ENCODE measurements around the gene PIGN. TPM values are rescaled to one million over a fixed set of nuclear protein-coding genes. Genes with fewer than 3 reads are reported as not detected.
"Not testable (repeated sequence)": the region's sequence is repeated elsewhere in the genome, so short reads cannot be mapped to it uniquely, and the experiment has no call there.

Gene PIGN
- polyA plus RNA-seq, 3 donors = 26.5 to 32.9 (median 31.5) TPM

DNA sequence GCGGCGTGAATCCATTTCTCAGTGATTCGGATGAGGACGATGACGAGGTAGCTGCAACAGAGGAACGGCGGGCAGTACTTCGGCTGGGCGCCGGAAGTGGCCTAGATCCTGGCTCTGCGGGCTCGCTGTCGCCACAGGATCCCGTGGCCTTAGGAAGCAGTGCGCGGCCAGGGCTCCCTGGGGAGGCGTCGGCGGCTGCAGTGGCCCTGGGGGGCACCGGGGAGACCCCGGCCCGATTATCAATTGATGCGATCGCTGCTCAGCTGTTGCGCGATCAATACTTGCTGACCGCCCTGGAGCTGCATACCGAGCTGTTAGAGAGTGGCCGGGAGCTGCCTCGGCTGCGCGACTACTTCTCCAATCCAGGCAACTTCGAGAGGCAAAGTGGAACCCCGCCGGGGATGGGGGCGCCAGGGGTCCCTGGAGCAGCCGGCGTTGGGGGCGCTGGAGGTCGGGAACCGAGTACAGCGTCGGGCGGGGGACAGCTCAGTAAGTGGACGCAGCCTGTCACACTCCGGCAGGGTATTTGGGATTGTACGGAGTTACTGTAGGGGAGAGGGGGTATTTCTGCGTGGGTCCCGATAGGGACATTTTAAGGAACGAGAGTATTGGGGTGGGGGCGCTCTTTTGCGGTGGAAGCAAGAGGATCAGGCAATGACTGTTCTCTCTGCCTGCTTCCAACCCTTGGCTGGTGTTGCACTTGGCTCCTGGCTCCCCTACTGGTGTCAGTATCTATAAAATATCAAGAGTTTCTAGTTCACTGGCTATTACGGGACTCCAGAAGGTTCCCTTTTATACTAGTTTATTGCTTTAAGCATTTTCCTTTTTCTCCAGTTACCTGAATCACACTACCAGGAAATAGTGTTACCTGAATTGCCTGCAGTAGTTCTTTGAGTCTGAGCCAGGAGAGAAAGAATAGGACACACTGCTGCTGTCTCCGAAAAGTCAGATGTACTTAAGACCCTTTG is 971 bp upstream of the PIGN start:
- DNase-seq (ENCODE audit: extremely low read depth in 1 of 11, low read depth in 9 of 11, low spot score in 4 of 11) = peak in 4 of 11 donors; percentile 1 to 20 (median 12)

DNA sequence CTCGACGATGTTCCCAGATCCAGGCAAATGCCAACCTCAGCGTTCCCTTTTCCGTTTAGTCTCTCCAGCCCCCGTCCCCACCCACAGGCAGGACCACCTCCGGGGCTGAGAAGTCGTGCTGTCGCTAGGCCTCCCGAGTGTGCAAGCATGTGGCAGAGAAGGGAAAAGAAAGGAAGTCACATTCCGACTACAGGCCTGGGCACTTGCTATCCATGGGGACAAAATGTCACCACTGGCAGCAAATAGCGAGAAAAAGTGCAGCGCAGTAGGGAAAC is 420 bp downstream of the PIGN start:
- peak in 7 of 11 donors; percentile 13 to 50 (median 35) for DNase-seq (ENCODE audit: extremely low read depth in 1 of 11, low read depth in 9 of 11, low spot score in 4 of 11)

DNA sequence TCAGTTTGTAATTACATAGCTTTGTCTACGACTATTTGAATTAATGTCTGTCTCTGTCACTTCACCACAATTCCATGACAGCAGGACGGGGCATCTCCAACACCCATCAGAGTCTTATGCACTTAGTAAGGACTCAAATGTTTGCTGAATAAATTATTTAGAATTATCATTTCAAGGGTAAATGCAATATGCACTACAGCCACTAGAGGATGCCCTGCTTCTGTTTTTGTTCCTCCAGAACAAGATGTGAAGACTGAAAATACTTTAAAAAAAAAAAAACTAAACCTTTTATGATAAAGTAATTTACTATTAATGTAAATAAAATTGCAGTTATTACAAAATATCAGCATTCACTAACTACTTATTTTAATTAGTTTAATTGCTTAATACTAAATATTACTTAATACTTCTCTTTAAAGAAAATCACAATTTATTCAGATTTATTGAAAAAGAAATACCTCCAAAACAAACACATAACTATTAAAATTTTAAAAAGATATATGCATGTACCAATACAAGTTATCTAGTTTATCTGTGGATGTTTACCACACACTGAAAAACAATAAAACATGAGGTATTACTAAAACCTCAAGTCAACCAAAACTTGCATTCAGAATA is 3.2 kb downstream of the PIGN start:
- peak in 5 of 11 donors; percentile 12 to 54 (median 32) for DNase-seq (ENCODE audit: extremely low read depth in 1 of 11, low read depth in 9 of 11, low spot score in 4 of 11)

DNA sequence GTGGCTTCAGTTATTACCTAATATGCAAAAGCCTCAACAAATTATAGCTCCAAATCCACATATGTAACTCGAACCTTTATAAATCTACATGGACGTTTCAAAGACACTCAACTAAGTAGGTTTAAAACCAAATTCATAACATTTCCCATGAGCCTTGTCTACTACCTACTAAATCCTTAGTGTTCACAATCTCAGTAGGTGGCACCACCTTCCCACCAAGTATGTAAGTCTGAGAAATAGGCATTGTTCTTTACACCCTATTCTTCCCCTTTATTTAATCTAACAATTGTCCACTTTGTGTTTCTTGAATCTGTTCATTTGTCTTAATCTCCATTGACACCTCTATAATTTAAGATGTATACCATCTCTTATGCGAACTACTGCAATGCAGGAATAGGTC is 4.6 kb downstream of the PIGN start:
- DNase-seq (ENCODE audit: extremely low read depth in 1 of 11, low read depth in 9 of 11, low spot score in 4 of 11) = no peak

DNA sequence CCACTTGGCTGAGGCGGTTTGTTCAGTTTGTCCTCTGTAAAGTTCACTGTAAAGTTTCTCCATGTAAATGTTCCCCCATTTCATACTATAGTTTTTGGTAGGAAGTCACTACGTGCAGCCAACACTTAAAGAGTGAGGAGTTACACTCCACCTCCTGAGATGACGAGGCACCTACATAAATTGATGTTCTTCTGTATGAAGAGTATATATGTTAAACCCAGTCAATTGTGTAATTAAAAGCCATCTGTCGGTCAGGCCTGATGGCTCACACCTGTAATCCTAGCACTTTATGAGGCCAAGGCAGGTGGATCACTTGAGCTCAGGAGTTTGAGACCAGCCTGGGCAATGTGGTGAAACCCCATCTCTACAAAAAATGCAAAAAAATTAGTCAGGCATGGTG is 7.6 kb downstream of the PIGN start:
- no peak for DNase-seq (ENCODE audit: extremely low read depth in 1 of 11, low read depth in 9 of 11, low spot score in 4 of 11)

DNA sequence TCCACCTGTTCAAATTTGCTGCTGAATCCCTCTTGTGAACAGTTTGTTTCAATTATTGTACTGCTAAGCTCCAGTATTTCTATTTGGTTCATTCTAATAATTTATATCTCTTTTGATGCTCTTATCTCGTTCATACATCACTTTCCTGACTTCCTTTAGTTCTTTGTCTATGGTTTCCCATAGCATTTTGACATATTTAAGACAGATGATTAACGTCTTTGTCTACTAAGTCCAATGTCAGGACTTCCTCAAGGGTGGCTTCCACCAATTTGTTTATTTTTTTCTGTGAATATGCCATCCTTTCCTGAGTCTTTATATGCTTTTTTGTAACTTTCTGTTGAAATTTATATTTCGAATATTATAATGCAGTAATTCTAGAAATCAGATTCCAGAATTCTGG is 9.6 kb downstream of the PIGN start:
- no peak for DNase-seq (ENCODE audit: extremely low read depth in 1 of 11, low read depth in 9 of 11, low spot score in 4 of 11)

DNA sequence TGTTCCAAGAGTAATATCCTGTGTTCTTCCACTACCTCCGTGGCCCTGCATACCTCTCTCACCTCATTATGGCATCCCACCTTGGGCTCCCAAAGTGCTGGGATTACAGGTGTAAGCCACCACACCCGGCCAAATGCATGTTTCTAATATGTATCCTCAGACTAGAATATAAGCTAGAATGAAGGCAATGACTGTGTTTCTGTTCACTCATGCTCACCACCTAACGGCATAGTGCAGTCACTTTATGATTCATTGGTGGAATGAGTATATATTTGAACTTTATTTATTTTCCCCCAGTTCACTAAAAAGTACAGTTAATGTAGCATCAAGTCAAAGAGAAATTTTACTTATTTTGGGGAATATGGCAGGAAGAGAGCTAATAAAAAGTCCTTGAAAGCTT is 11.3 kb downstream of the PIGN start:
- DNase-seq (ENCODE audit: extremely low read depth in 1 of 11, low read depth in 9 of 11, low spot score in 4 of 11) = no peak

DNA sequence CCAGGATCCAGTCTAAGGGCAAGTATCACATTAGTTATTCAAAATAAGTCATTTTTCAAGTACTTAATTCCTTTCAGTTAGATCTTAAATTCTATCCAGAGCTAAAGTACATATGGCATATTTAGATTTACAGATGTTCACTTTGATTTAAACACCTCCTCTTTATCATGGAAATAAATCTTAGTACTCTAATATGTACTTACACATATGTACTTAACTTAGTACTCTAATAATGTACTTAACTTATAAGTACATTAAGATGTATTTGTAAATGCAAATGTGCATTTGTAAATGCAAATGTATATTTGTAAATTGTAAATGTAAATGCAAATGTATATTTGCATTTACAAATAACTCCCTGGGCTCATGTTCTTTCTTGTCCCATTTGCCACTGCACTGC is 14.6 kb downstream of the PIGN start:
- DNase-seq (ENCODE audit: extremely low read depth in 1 of 11, low read depth in 9 of 11, low spot score in 4 of 11) = no peak

DNA sequence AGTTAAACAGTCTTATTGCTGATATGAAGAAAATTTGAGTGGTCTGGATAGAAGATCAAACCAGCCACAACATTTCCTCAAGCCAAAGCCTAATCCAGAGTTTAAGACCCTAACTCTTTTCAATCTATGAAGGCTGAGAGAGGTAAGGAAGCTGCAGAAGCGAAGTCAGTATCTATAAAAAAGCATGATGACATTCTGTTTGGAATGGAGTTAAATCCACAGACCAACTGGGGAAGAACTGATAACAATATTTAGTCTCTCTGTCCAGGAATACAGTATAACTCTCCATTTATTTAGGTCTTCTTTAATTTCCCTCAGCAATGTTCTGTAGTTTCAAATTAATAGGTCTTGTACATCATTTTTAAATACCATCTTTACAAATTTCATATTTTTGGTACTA is 16.0 kb downstream of the PIGN start:
- no peak for DNase-seq (ENCODE audit: extremely low read depth in 1 of 11, low read depth in 9 of 11, low spot score in 4 of 11)

DNA sequence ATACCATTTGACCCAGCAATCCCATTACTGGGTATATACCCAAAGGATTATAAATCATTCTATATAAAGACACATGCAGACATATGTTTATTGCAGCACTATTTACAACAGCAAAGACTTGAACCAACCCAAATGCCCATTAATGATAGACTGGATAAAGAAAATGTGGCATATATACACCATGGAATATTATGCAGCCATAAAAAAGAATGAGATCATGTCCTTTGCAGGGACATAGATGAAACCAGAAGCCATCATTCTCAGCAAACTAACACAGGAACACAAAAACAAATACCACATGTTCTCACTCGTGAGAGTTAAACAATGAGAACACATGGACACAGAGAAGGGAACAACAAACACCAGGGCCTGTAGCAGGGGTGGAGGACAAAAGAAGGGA is 20.3 kb downstream of the PIGN start:
- not testable (repeated sequence) for DNase-seq (ENCODE audit: extremely low read depth in 1 of 11, low read depth in 9 of 11, low spot score in 4 of 11)

DNA sequence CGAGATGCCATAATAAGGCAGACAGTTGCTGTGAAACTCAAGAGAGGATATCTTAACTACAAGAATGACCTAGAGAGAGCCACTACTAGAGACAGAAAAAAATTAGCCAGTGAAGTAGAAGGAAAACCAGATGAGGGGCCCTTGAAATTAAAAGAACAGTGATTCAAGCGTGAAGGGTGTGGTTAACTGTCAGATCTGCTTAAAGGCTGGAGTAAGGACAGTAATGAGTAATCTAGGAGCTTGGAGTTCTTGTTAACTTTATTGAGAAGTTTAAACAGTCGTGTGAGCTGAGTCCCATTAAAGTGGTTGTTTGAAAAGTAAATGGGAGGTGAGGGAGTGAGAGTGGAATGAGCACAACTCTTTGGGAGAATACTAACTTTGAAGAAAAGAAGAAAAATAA is 21.3 kb downstream of the PIGN start:
- DNase-seq (ENCODE audit: extremely low read depth in 1 of 11, low read depth in 9 of 11, low spot score in 4 of 11) = no peak

DNA sequence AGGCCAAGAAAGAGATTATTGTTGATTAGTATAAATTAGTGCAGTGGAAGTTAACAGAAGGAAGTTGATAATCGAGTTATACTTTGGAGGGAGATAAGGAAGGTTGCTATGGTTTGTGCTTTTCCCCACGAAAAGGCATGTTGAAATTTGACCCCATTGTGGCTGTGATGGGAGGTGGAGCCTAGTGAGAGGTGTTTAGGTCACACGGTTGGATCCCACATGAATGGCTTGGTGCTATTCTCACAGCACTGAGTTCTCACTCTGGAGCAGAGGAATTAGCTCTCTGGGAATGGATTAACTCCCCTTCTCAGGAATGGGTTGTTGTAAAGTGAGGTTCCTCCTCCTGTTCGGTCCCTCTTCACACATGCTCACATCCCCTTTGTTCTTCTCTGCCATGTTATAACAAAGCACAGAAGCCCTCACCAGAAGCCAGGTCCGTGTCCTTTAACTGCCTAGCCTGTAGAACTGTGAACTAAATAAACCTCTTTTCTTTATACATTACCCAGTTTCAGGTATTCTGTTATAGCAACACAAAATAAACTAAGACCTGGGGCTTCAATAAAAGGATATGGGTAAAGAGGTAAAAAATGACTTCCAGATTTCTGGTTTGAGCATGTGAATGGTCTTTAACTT is 21.9 kb downstream of the PIGN start:
- no peak for DNase-seq (ENCODE audit: extremely low read depth in 1 of 11, low read depth in 9 of 11, low spot score in 4 of 11)

DNA sequence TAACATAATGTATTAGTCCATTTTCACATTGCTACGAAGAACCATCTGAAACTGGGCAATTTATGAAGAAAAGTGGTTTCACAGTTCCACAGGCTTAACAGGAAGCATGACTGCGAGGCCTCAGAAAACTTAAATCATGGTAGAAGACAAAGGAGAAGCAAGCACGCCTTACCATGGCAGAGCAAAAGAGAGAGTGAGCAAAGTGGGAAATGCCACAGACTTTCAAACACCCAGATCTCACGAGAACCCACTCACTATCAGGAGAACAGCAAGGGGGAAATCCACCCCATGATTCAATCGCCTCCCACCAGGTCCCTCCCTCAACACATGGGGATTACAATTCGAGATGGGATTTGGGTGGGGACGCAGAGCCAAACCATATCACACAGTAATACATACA is 22.5 kb downstream of the PIGN start:
- no peak for DNase-seq (ENCODE audit: extremely low read depth in 1 of 11, low read depth in 9 of 11, low spot score in 4 of 11)

DNA sequence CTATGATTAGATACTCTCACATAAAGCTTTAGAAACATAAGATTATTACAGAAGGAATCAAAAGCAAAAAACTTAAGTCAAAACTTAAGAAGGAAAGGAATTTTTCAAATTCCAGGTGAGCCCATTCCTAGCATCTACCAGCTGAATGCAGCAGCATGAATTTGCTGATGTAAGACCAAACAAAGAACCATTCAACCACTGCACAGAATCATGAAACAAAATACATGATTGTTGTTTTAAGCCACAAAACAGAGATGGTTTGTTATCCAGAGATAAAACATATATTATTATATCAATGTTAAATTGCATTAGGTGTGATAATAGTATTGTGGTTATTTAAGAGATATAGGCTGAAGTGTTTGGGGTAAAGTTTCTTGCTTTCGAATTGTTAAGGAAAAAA is 29.0 kb downstream of the PIGN start:
- DNase-seq (ENCODE audit: extremely low read depth in 1 of 11, low read depth in 9 of 11, low spot score in 4 of 11) = no peak

DNA sequence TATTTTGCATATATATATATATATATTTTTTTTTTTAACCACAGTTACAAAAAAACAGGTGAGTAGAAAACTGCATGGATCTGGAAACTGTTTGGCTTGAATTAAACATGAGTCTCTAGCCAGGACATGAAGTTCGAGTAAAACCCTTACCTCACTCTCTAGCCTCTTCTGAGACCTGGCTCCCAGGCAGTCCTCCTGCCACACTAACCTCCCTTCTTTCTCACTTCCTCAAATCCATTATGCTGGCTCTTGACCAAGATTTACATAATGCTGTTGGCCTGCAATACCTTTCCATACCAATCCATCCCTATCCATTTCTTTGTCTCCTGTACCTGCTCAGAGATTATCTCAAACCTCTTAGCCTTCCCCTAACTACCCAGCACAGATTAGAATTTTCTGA is 34.0 kb downstream of the PIGN start:
- DNase-seq (ENCODE audit: extremely low read depth in 1 of 11, low read depth in 9 of 11, low spot score in 4 of 11) = no peak

DNA sequence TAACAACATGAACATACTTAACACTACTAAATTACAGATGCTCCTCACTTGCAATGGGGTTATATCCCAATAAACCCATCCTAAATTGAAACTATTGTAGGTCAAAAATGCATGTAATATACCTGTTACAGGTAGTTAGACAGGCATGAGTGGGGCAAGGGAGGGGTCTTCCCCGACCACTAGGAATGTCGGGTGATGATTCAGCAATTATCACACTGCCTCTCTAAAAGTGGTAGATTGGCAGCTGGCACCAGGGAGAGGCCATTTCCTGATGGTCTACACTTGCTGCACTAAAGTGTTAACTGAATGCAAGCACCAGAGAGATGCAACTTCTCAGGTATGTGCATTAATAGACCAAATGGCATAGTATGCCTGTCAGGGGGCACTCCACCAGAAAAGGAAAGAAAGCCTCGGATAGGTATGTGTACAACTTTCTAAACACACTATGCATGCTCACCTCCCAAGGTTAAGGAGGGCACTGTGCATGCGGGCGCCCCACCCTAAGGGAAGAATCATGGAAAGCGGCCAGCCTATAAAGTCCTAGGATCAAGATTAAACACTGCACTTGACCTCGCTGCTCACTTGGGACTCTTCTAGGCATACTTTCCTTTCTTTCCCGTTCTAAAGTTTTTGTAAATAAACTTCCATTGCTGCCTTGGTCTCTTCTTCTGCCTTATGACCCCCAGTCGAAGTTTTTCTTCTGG is 35.6 kb downstream of the PIGN start:
- DNase-seq (ENCODE audit: extremely low read depth in 1 of 11, low read depth in 9 of 11, low spot score in 4 of 11) = no peak

DNA sequence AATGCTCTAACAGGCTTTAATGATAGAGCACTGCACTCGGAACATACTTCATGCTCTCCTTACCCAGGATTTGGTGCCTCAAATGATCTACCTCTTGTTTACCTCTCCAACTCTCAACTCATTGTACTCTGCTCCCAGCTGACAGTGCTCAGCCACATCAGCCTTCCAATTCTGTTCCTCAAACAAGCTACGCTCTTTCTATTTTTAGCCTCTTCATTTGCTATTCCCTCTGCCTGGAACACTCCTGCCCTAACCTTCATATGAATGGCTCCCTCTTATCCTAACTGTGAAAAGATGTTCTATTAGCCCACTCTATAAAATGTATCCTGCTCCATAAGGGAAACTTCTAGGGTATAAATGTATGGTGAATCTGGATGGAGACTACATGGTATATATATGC is 42.5 kb downstream of the PIGN start:
- DNase-seq (ENCODE audit: extremely low read depth in 1 of 11, low read depth in 9 of 11, low spot score in 4 of 11) = no peak

DNA sequence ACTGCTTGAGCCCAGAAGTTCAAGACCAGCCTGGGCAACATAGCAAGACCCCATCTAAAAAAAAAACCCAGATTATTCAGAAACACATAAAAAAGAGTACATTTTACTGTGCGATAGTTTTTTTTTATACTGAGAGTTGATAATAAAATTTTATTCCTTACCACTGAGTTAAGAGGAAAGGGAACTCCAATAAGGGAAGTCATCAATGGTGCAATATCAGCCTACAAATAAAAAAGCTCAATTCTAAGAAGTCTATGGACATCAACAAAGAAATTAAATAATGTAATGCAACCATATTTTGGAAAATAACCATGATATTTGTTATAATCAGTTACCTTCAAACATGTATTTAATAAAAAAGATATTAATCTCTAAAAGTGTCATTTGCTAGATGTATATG is 46.6 kb downstream of the PIGN start:
- DNase-seq (ENCODE audit: extremely low read depth in 1 of 11, low read depth in 9 of 11, low spot score in 4 of 11) = no peak

DNA sequence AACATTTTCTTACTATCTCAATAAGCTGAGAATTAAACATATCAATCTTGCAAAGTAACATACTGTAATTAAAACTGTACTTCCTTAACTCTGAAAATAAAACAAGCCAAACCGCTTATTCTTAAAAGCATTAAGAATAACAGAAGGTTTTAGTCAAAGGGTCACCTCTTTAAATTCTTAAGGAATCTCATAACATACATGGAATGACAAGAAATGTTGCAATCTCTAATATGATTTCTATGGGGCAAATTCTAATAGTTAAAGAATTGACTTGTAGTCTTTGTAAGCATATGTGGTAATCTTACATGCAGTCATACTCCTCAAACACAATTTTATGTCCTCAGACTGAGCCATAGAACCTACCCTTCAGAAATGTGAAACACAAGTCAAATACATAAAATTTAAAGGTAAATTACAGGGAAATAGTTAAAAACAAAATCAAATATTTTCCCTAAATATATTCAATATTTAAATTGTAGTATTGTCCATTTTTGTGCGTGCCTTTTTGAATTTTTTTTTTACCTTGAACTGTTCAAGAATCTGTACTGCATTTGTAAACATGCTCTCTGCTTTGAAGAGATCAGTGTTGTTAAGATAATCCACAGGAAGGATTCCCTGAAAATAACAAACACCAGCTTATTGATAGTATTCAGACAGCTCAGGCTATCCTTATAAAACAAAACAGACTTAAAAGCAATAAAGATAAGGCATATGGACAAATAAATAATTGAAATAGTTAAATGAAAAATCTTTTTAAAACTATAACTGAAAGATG is 48.2 kb downstream of the PIGN start:
- no peak for DNase-seq (ENCODE audit: extremely low read depth in 1 of 11, low read depth in 9 of 11, low spot score in 4 of 11)

Measured in renal cortex interstitium (tissue), 11 donors.